Activated T-cell treated with anti-CD3 and anti-CD28 coated beads, Interleukin-2, amount 50 U/mL, for 4 hours (primary cell): ENCODE results near the gene STMN3. TPM values are rescaled to one million over a fixed set of nuclear protein-coding genes. Genes with fewer than 3 reads are reported as not detected.
"Not testable (repeated sequence)": the region's sequence is repeated elsewhere in the genome, so short reads cannot be mapped to it uniquely, and the experiment has no call there.

Source experiments
- ATAC-seq, 2 donors: fragments of 200-7000 bp; cut with Tn5 transposase; one replicate each; pipeline ENCODE4 v1.10.0; 2021
- DNase-seq: peaks from one replicate; pipeline ENCODE4 v3.0.0-alpha.2; 2020
- H3K27me3 Mint-ChIP-seq: one replicate; pipeline ENCODE4 v1.8.0; 2021; ENCODE audit warnings: low read depth, mixed read lengths
- H3K36me3 Mint-ChIP-seq: one replicate; pipeline ENCODE4 v1.8.0; 2022; ENCODE audit warnings: mixed read lengths; ENCODE audit not compliant: insufficient read depth
- H3K4me1 Mint-ChIP-seq: one replicate; pipeline ENCODE4 v1.8.0; 2021; ENCODE audit warnings: low read depth, mixed read lengths
- H3K4me3 Mint-ChIP-seq: one replicate; pipeline ENCODE4 v1.8.0; 2021; ENCODE audit warnings: mild to moderate bottlenecking, moderate library complexity, mixed read lengths
- H3K9me3 Mint-ChIP-seq: one replicate; pipeline ENCODE4 v1.8.0; 2021; ENCODE audit warnings: mixed read lengths
- total RNA-seq, 3 donors: library from RNA; stranded (reverse); gene quantifications; one replicate each; pipeline ENCODE4 v1.2.1, GENCODE V29; 2021

The STMN3 gene
- total RNA-seq, 3 donors from 2014 or later: 11.4 to 16.2 (median 12.4) TPM

DNA sequence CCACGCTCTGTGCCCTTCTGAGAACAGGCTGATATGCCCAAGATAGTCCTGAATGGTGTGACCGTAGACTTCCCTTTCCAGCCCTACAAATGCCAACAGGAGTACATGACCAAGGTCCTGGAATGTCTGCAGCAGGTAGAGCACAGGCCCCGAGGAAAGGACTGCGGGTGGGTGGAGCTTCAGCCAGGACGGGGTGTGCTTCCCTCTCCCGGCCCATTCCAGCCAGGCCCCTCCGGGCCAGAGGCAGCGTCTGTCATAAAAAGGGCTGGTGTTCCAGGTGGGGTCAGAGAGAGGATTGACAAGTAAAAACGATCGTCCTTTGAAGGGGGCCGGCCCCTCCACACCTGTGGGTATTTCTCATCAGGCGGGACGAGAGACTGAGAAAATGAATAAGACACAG lies 6.1 kb upstream of the STMN3 start:
- Mint-ChIP-seq H3K4me1 (peaks cover 20% of the 10 kb centered on the region), H3K9me3 (no peaks in the 10 kb centered on the region), H3K4me3 (peak overlapping the region; percentile 94), H3K36me3 (peaks cover 4% of the 10 kb centered on the region), H3K27me3 (no peaks in the 10 kb centered on the region)
- no peak for ATAC-seq
- DNase-seq: no peak

- Mint-ChIP-seq H3K9me3 (no peaks in the 10 kb centered on the region), H3K4me3 (peak overlapping the region; percentile 94)
These were observed 5.5 kb upstream of the STMN3 start for GRCh38 chr20:63658749-63659187.

DNA sequence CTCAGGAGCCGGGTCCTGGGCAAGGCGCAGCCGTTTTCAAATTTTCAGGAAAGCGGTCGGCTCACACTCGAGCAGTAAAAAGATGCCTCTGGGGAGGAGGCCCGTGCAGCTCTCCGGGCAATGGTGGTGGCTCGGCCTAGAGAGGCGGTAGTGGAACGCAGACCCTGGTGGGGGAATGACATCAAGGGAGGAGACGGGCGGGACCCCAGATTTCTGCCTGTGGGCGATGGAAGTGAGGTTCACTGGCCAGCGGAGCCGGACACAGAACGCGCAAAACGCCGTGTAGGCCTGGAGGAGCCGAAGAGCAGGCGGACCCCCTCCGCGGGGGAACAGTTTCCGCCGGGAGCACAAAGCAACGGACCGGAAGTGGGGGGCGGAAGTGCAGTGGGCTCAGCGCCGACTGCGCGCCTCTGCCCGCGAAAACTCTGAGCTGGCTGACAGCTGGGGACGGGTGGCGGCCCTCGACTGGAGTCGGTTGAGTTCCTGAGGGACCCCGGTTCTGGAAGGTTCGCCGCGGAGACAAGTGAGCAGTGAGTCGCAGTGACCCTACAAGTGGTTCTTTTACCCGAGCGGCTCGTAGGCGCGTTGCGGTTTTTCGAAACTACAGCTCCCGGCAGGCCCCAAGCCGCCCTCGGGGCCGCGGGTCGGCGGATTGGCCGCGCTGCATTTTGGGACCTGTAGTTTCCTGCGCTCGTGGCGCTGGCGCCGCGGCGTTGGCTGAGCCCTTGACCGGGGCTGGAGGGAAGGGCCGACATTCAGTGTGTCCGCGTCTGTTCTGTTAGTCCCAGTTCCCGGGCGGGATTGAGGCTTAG lies 4.9 kb upstream of the STMN3 start, which contains the start of gene RTEL1:
RTEL1 (plus strand) TSS at position 376 of the 812 bp plus-strand sequence. CDS start 1,091 bp downstream, outside the sequence.
- ATAC-seq (peak; percentile 88 to 89), DNase-seq (peak; percentile 86)
- no peaks in the 10 kb centered on the region for H3K27me3 Mint-ChIP-seq
- H3K36me3 Mint-ChIP-seq: peaks cover 4% of the 10 kb centered on the region
- no peaks in the 10 kb centered on the region for H3K9me3 Mint-ChIP-seq
- peaks cover 26% of the 10 kb centered on the region for H3K4me1 Mint-ChIP-seq
- peak within 1 kb of the TSS; percentile 94 for H3K4me3 Mint-ChIP-seq

More at GRCh38 chr20:63658749-63659187, 5.5 kb upstream of the STMN3 start:
- Mint-ChIP-seq H3K36me3 (peaks cover 4% of the 10 kb centered on the region), H3K4me1 (peaks cover 26% of the 10 kb centered on the region), H3K27me3 (no peaks in the 10 kb centered on the region)
- ATAC-seq (peak; percentile 18 to 28), DNase-seq (no peak)

GRCh38 chr20:63657260-63657936 lies 4.2 kb upstream of the STMN3 start:
- Mint-ChIP-seq H3K9me3 (no peaks in the 10 kb centered on the region), H3K36me3 (peaks cover 2% of the 10 kb centered on the region), H3K4me3 (peak overlapping the region; percentile 94), H3K27me3 (no peaks in the 10 kb centered on the region), H3K4me1 (peaks cover 26% of the 10 kb centered on the region)
- no peak for ATAC-seq
- no peak for DNase-seq

GRCh38 chr20:63656451-63656850 lies 3.2 kb upstream of the STMN3 start:
- Mint-ChIP-seq H3K27me3 (no peaks in the 10 kb centered on the region), H3K4me3 (no peak overlapping the region), H3K9me3 (no peaks in the 10 kb centered on the region), H3K4me1 (peaks cover 30% of the 10 kb centered on the region), H3K36me3 (no peaks in the 10 kb centered on the region)
- no peak for ATAC-seq
- DNase-seq: no peak

GRCh38 chr20:63655249-63655648 lies 2.0 kb upstream of the STMN3 start:
- no peak for ATAC-seq
- H3K9me3 Mint-ChIP-seq: no peaks in the 10 kb centered on the region
- no peak overlapping the region for H3K4me3 Mint-ChIP-seq

DNA sequence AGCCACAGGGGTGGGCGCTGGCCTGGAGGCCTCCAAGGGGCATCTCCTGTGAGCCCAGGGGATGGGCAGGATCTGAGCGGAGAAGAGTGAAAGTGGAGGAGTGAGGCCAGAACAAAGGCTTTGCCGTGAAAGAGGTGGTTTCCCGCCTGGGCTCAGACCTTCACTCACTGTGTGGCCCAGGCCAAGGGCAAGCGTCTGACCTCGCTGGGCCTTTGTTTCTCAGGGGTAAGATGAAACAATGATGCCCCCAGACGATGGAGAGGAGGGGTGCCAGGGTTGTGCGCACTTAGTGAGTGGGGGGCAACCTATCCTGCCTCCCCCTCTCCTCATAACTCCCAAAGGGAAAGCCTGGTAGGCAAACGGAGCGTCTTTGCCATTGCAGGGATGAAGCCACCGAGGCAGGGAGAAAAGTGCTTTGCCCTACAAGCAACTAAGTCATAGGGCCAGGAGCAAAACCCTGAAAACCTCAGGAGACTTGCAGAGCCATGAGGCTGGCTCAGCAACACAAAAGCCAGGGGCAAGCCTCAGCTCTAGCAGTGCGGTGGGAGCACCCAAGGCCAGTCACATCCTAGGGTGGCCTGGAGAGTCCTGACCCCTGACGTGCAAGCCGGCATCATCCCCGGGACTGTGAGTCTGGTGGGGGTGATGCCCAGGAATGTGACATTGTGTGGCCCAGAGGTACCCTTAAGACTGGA lies 897 bp upstream of the STMN3 start:
- H3K4me1 Mint-ChIP-seq: peaks cover 30% of the 10 kb centered on the region
- ATAC-seq (no peak), DNase-seq (no peak)
- no peaks in the 10 kb centered on the region for H3K36me3 Mint-ChIP-seq
- H3K9me3 Mint-ChIP-seq: no peaks in the 10 kb centered on the region
- H3K27me3 Mint-ChIP-seq: no peaks in the 10 kb centered on the region
- H3K4me3 Mint-ChIP-seq: peak overlapping the region; percentile 77

More at GRCh38 chr20:63655249-63655648, 2.0 kb upstream of the STMN3 start:
- DNase-seq: no peak
- H3K36me3 Mint-ChIP-seq: no peaks in the 10 kb centered on the region
- H3K27me3 Mint-ChIP-seq: no peaks in the 10 kb centered on the region
- peaks cover 35% of the 10 kb centered on the region for H3K4me1 Mint-ChIP-seq

DNA sequence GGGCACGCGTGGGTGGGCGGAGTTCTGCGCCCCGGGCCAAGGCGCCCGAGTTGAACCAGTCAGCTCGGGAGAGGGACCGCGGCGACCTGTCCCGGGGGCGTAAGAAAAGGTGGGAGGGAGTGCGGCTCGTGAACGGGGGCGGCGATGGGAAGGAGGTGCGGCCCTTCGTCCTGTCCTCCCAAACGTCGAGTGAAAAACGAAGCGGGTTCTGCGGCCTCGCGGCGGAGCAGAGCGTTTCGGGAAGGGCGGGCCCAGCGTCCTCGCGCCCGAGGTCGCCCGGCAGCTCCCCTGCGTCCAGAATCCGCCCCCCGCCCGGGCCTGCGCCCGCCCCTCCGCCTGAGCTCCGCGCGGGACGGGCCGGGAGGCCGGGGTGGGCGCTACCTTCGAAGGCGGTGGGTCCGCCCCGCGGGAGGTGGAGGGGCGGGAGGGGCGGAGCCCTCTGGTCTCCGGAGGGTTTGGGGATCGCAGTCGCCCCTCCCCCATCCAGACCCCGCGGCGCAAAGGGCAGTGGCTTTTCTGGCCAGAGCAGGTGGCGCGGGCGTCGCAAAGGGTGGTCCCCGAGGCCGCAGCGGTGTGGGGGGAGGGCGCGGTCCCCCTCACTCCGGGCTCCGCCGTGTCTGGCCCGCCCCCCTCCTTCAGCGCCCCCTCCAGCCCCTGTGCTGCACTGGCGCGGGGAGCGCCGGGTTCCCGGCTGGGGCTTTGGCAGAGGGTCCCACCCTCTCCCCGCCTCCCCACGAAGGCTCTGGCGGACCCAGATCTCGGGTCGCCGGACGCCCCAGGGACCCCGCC lies 838 bp downstream of the STMN3 start:
- H3K9me3 Mint-ChIP-seq: no peaks in the 10 kb centered on the region
- H3K4me3 Mint-ChIP-seq: peak overlapping the region; percentile 65
- DNase-seq (peak; percentile 56), ATAC-seq (peak; percentile 47 to 57)
- no peaks in the 10 kb centered on the region for H3K27me3 Mint-ChIP-seq
- H3K36me3 Mint-ChIP-seq: no peaks in the 10 kb centered on the region
- peaks cover 21% of the 10 kb centered on the region for H3K4me1 Mint-ChIP-seq

- peaks cover 21% of the 10 kb centered on the region for H3K4me1 Mint-ChIP-seq
- DNase-seq: no peak
- ATAC-seq: peak; percentile 1 to 3
- H3K9me3 Mint-ChIP-seq: no peaks in the 10 kb centered on the region
- no peaks in the 10 kb centered on the region for H3K27me3 Mint-ChIP-seq
- H3K4me3 Mint-ChIP-seq: peak overlapping the region; percentile 80
- H3K36me3 Mint-ChIP-seq: no peaks in the 10 kb centered on the region
These were observed 1.4 kb downstream of the STMN3 start for GRCh38 chr20:63651942-63652191.

DNA sequence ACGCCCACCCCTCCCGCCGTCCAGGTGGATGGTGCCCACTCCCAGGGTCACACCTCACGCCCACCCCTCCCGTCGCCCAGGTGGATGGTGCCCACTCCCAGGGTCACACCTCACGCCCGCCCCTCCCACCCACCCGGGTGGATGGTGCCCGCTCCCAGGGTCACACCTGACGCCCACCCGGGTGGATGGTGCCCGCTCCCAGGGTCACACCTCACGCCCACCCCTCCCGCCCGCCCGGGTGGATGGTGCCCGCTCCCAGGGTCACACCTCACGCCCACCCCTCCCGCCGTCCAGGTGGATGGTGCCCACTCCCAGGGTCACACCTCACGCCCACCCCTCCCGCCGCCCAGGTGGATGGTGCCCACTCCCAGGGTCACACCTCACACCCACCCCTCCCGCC lies 2.7 kb downstream of the STMN3 start:
- not testable (repeated sequence) for ATAC-seq, H3K36me3 Mint-ChIP-seq, H3K27me3 Mint-ChIP-seq, DNase-seq, H3K9me3 Mint-ChIP-seq, H3K4me3 Mint-ChIP-seq
- peaks cover 21% of the 10 kb centered on the region for H3K4me1 Mint-ChIP-seq

- no peak for DNase-seq
- Mint-ChIP-seq H3K27me3 (no peaks in the 10 kb centered on the region), H3K4me3 (no peak overlapping the region), H3K4me1 (peaks cover 12% of the 10 kb centered on the region), H3K9me3 (no peaks in the 10 kb centered on the region), H3K36me3 (no peaks in the 10 kb centered on the region)
- ATAC-seq: no peak
These were observed 4.2 kb downstream of the STMN3 start for GRCh38 chr20:63648895-63649589.

DNA sequence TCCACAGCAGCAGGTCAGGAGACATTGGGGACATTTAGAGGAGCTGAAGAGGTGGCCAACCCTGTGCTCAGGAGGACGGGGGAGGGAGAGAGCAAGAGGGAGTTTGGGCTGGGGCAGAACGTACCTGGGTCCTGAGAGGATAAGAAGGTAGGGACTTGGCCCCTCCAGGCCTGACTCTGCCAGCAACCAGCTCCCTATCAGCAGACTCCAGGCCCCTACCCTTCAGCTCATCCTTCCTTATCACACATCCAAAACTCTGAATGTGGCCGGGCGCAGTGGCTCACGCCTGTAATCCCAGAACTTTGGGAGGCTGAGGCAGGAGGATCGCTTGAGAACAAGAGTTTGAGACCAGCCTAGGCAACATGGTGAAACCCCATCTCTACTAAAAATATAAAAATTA lies 5.0 kb downstream of the STMN3 start:
- H3K4me1 Mint-ChIP-seq: peaks cover 9% of the 10 kb centered on the region
- no peaks in the 10 kb centered on the region for H3K36me3 Mint-ChIP-seq
- H3K9me3 Mint-ChIP-seq: no peaks in the 10 kb centered on the region
- DNase-seq (no peak), ATAC-seq (no peak)
- H3K4me3 Mint-ChIP-seq: no peak overlapping the region
- no peaks in the 10 kb centered on the region for H3K27me3 Mint-ChIP-seq

- DNase-seq (no peak), ATAC-seq (no peak)
- H3K9me3 Mint-ChIP-seq: no peaks in the 10 kb centered on the region
- no peaks in the 10 kb centered on the region for H3K27me3 Mint-ChIP-seq
- H3K4me3 Mint-ChIP-seq: no peak overlapping the region
- H3K36me3 Mint-ChIP-seq: no peaks in the 10 kb centered on the region
- peaks cover 2% of the 10 kb centered on the region for H3K4me1 Mint-ChIP-seq
These were observed 8.0 kb downstream of the STMN3 start for GRCh38 chr20:63645218-63645617.
